PC-3 (cell line): ENCODE data around the gene EMCN. TPM values are rescaled to one million over a fixed set of nuclear protein-coding genes. Genes with fewer than 3 reads are reported as not detected.

ENCODE experiments used
- ATAC-seq: fragments of 200-7000 bp; cut with Tn5 transposase; 2 replicates; pipeline ENCODE4 v1.9.1; 2020; ENCODE audit warnings: mild to moderate bottlenecking, moderate library complexity
- BruUV-seq: library from RNA; stranded (reverse); fragments of 400-500 nt; replicated peaks from 2 replicates; lab custom pipeline; 2021; lab: Mats Ljungman, UMichigan
- CTCF ChIA-PET: fragments of 300-600 bp; sonication (Branson Sonifier 250); formaldehyde crosslinking; loops from one replicate; lab custom pipeline; 2022; ENCODE audit warnings: antibody characterized with exemption; lab: Charles Lee
- POLR2A ChIA-PET: fragments of 300-600 bp; sonication (Branson Sonifier 250); formaldehyde crosslinking; loops from one replicate; lab custom pipeline; 2022; ENCODE audit warnings: antibody characterized with exemption; ENCODE audit not compliant: unreplicated experiment; lab: Charles Lee
- DNase-seq: peaks from one replicate; pipeline ENCODE4 v3.0.0-alpha.2; 2015
- H2AFZ ChIP-seq: fragments of 300-600 bp; sonication (generic); 2 replicates; pipeline ENCODE4 v1.6.0; 2016; ENCODE audit warnings: antibody characterized with exemption, low read length
- H3F3A ChIP-seq: fragments of 300-600 bp; sonication (generic); one replicate; pipeline ENCODE4 v1.6.0; 2017; ENCODE audit warnings: antibody characterized with exemption, low read length, control low read depth, mild to moderate bottlenecking; ENCODE audit not compliant: unreplicated experiment
- H3K27ac ChIP-seq: fragments of 300-600 bp; sonication (generic); 2 replicates; pipeline ENCODE4 v1.5.1; 2016; ENCODE audit warnings: mild to moderate bottlenecking, low read length
- H3K27me3 ChIP-seq: fragments of 300-600 bp; sonication (generic); 2 replicates; pipeline ENCODE4 v1.6.1; 2016; ENCODE audit warnings: low read length, mixed read lengths
- H3K36me3 ChIP-seq: fragments of 300-600 bp; sonication (generic); 2 replicates; pipeline ENCODE4 v1.6.1; 2016; ENCODE audit warnings: low read depth, mixed run types, low read length, mixed read lengths
- H3K4me1 ChIP-seq: fragments of 300-600 bp; sonication (generic); 2 replicates; pipeline ENCODE4 v1.5.1; 2016; ENCODE audit warnings: low read length; ENCODE audit not compliant: insufficient read depth
- H3K4me2 ChIP-seq: fragments of 300-600 bp; sonication (generic); 2 replicates; pipeline ENCODE4 v1.6.0; 2016; ENCODE audit warnings: low read length
- H3K4me3 ChIP-seq: fragments of 300-600 bp; sonication (generic); 2 replicates; pipeline ENCODE4 v1.5.1; 2016; ENCODE audit warnings: mild to moderate bottlenecking, low read length, mixed read lengths
- H3K79me2 ChIP-seq: fragments of 300-600 bp; sonication (generic); 2 replicates; pipeline ENCODE4 v1.6.1; 2017; ENCODE audit warnings: low read length, mixed read lengths
- H3K9ac ChIP-seq: fragments of 300-600 bp; sonication (generic); 2 replicates; pipeline ENCODE4 v1.6.0; 2016; ENCODE audit warnings: mild to moderate bottlenecking, low read length
- H3K9me2 ChIP-seq: fragments of 300-600 bp; sonication (generic); replicated peaks from 2 replicates; pipeline ENCODE4 v1.6.1; 2016; ENCODE audit warnings: mixed run types, low read length, mixed read lengths
- H3K9me3 ChIP-seq: fragments of 300-600 bp; sonication (generic); 2 replicates; pipeline ENCODE4 v1.6.1; 2016; ENCODE audit warnings: low read length, mixed read lengths
- H4K20me1 ChIP-seq: fragments of 300-600 bp; sonication (generic); 2 replicates; pipeline ENCODE4 v1.6.1; 2016; ENCODE audit warnings: low read length, mixed read lengths
- EZH2 ChIP-seq: fragments of 300-600 bp; sonication (generic); IDR thresholded peaks from one replicate; pipeline ENCODE4 v1.6.1; 2017; ENCODE audit warnings: antibody characterized with exemption, mild to moderate bottlenecking, low read length; ENCODE audit not compliant: unreplicated experiment
- EZH2phosphoT487 ChIP-seq: fragments of 300-600 bp; sonication (generic); IDR thresholded peaks from 2 replicates; pipeline ENCODE4 v1.6.1; 2018; ENCODE audit warnings: mild to moderate bottlenecking, antibody characterized with exemption, low read length, borderline replicate concordance
- intact Hi-C: fragments of 100-400 bp; cut with micrococcal nuclease; formaldehyde crosslinking; loops from 2 replicates; pipeline ENCODE4 v1.9.0; 2023
- total RNA-seq: library from RNA; depleted of rRNA; stranded (reverse); fragments of >200 nt; gene quantifications from 2 replicates; pipeline ENCODE4 v1.2.3, GENCODE V29; 2014
- TF ChIP-seq, protein P1 (sequence below): fragments of 300-600 bp; sonication (generic); conservative IDR thresholded peaks from 2 replicates; pipeline ENCODE4 v1.5.1; 2017; ENCODE audit warnings: antibody characterized with exemption, low read depth, mild to moderate bottlenecking, low read length

Gene EMCN
- total RNA-seq, 1 experiment from 2014 or later: not detected

DNA sequence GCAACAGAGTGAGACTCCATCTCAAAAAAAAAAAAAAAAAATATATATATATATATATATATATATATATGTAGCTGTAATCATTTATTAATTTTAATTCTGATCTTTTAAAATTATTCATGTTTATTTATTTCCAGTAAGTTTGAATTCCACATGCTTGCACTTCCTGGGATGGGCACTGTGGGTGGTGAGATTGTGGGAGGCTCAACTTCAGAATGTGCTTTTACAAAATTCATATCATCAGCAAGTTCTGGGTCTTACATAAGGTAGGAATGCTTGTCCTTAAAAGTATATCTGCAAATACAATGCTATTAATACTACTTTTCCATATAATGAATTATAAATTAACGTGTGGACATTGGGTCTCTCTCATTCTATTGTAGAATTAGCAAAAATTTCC is 156.5 kb downstream of the EMCN start:
- Histone ChIP-seq H3K4me3 (no peak overlapping the region), H3K4me2 (no peak overlapping the region), H3K27ac (no peak overlapping the region), H3K79me2 (no peaks in the 10 kb centered on the region), H3K9ac (no peak overlapping the region), H3K36me3 (no peaks in the 10 kb centered on the region), H2AFZ (no peak overlapping the region), H3F3A (no peaks in the 10 kb centered on the region), H4K20me1 (no peaks in the 10 kb centered on the region), H3K27me3 (no peaks in the 10 kb centered on the region), H3K9me2 (no peaks in the 10 kb centered on the region), H3K4me1 (no peaks in the 10 kb centered on the region), H3K9me3 (peaks cover 8% of the 10 kb centered on the region; the same call in 1 of the 2 replicates)
- CTCF ChIA-PET: no interaction called here
- intact Hi-C loops: no loop called here
- DNase-seq (no peak), ATAC-seq (no peak)
- POLR2A ChIA-PET: no interaction called here
- TF ChIP-seq EZH2phosphoT487 (no peak), EZH2 (no peak)
- TF ChIP-seq, protein P1, sequence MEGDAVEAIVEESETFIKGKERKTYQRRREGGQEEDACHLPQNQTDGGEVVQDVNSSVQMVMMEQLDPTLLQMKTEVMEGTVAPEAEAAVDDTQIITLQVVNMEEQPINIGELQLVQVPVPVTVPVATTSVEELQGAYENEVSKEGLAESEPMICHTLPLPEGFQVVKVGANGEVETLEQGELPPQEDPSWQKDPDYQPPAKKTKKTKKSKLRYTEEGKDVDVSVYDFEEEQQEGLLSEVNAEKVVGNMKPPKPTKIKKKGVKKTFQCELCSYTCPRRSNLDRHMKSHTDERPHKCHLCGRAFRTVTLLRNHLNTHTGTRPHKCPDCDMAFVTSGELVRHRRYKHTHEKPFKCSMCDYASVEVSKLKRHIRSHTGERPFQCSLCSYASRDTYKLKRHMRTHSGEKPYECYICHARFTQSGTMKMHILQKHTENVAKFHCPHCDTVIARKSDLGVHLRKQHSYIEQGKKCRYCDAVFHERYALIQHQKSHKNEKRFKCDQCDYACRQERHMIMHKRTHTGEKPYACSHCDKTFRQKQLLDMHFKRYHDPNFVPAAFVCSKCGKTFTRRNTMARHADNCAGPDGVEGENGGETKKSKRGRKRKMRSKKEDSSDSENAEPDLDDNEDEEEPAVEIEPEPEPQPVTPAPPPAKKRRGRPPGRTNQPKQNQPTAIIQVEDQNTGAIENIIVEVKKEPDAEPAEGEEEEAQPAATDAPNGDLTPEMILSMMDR: no peak
- no TSS peak for BruUV-seq

DNA sequence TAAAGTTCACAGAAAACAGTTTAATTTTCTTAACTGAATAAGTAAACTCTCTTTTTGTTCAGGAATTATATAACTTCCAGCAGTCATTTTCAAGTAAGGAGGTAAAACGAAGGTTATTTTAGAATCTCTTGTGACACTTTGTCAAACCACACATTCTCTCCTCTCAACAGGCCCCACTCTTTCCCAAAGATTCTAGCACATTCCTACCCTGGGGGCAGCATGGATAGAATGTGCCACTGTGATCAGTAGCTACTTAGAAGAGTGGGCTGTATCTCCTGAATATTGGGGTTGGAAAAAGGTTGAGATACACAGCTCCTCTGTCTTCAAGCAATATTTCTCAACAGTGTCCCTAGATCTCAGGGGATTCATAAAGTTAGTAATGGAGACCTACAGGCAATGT is 157.6 kb downstream of the EMCN start:
- BruUV-seq: no TSS peak
- Histone ChIP-seq H4K20me1 (no peaks in the 10 kb centered on the region), H2AFZ (no peak overlapping the region), H3K9me3 (peaks cover 8% of the 10 kb centered on the region; the same call in 1 of the 2 replicates), H3K27ac (no peak overlapping the region), H3K9ac (no peak overlapping the region), H3K4me2 (no peak overlapping the region), H3F3A (no peaks in the 10 kb centered on the region), H3K4me3 (no peak overlapping the region), H3K4me1 (no peaks in the 10 kb centered on the region), H3K79me2 (no peaks in the 10 kb centered on the region), H3K9me2 (no peaks in the 10 kb centered on the region), H3K36me3 (no peaks in the 10 kb centered on the region), H3K27me3 (no peaks in the 10 kb centered on the region)
- TF ChIP-seq, protein P1: no peak
- TF ChIP-seq EZH2phosphoT487 (no peak), EZH2 (no peak)
- DNase-seq (no peak), ATAC-seq (no peak)
- ChIA-PET CTCF (no interaction called here), POLR2A (no interaction called here)
- intact Hi-C loops: no loop called here

DNA sequence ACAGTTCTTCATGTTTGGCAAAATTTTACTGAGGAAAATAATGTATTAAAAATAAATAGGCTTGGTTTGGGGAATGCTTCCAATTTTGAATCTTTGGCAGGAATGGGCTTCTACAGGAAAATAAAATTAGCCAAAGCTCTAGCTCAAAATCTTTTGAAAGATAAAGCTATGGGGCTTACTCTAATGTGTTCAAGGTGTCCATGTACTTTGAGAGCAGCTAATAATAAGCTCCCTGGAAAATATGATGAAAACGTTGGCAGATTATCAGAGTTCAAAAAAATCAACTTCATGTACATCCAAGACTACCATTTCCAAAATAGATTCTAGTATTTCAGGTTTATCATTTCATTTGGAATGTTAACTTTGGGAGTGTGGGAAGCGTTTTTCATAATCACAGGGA is 158.4 kb downstream of the EMCN start:
- no peaks in the 10 kb centered on the region for H3K36me3 ChIP-seq
- CTCF ChIA-PET: no interaction called here
- no peak overlapping the region for H3K4me3 ChIP-seq
- H3K4me2 ChIP-seq: no peak overlapping the region
- no peaks in the 10 kb centered on the region for H3F3A ChIP-seq
- POLR2A ChIA-PET: no interaction called here
- H3K79me2 ChIP-seq: no peaks in the 10 kb centered on the region
- no peak overlapping the region for H3K9ac ChIP-seq
- H3K4me1 ChIP-seq: no peaks in the 10 kb centered on the region
- no peak overlapping the region for H2AFZ ChIP-seq
- no peaks in the 10 kb centered on the region for H3K27me3 ChIP-seq
- H3K9me3 ChIP-seq: peaks cover 8% of the 10 kb centered on the region; the same call in 1 of the 2 replicates
- H4K20me1 ChIP-seq: no peaks in the 10 kb centered on the region
- intact Hi-C loops: no loop called here
- no peaks in the 10 kb centered on the region for H3K9me2 ChIP-seq
- TF ChIP-seq EZH2phosphoT487: no peak
- TF ChIP-seq, protein P1: no peak
- no peak overlapping the region for H3K27ac ChIP-seq
- no TSS peak for BruUV-seq
- ATAC-seq (no peak), DNase-seq (no peak)
